Gastroesophageal sphincter (tissue), 4 donors: ENCODE measurements around the gene SMIM12. TPM values are rescaled to one million over a fixed set of nuclear protein-coding genes. Genes with fewer than 3 reads are reported as not detected.

Source experiments
- ATAC-seq: fragments of 150-250 bp; one replicate; pipeline ENCODE4 v1.9.1; 2016; ENCODE audit warnings: mild to moderate bottlenecking, moderate library complexity
- H3K27ac ChIP-seq, 4 donors: fragments of 200-600 bp; sonication (generic) in 3 of 4; 1 replicate in 3 of 4; 2 replicates in 1 of 4; pipeline ENCODE4 v1.5.1; 2016 to 2019
- H3K27me3 ChIP-seq: fragments of 200-600 bp; sonication (generic); one replicate; pipeline ENCODE4 v1.5.1; 2019
- H3K36me3 ChIP-seq, 2 donors: fragments of 200-600 bp; sonication (generic); one replicate each; pipeline ENCODE4 v1.5.1; 2019; ENCODE audit warnings: control low read depth in 1 of 2
- H3K4me1 ChIP-seq, 3 donors: fragments of 200-600 bp; sonication (generic); 1 replicate in 2 of 3; 2 replicates in 1 of 3; pipeline ENCODE4 v1.5.1; 2016 to 2019; ENCODE audit warnings: control low read depth in 2 of 3
- H3K4me3 ChIP-seq, 2 donors: fragments of 200-600 bp; sonication (generic); one replicate each; pipeline ENCODE4 v1.5.1; 2019; ENCODE audit warnings: mild to moderate bottlenecking in 1 of 2, moderate library complexity in 1 of 2
- H3K9me3 ChIP-seq, 3 donors: fragments of 200-600 bp; sonication (generic); one replicate each; pipeline ENCODE4 v1.5.1; 2017 to 2019; ENCODE audit warnings: control low read depth in 2 of 3
- CTCF ChIP-seq, 4 experiments: fragments of 200-600 bp in 2 of 4; fragments of 450-650 bp in 2 of 4; sonication (generic) in 1 of 4; IDR thresholded peaks; one replicate each; pipeline ENCODE4 v1.5.1; 2017 to 2019; ENCODE audit warnings: antibody characterized with exemption in 4 of 4, mild to moderate bottlenecking in 2 of 4, moderate library complexity in 2 of 4
- EP300 ChIP-seq: sonication (generic); formaldehyde crosslinking; IDR thresholded peaks from one replicate; pipeline ENCODE4 v1.6.1; 2017; ENCODE audit warnings: antibody characterized with exemption, mild to moderate bottlenecking
- POLR2A ChIP-seq, 2 donors: fragments of 450-650 bp; IDR thresholded peaks; one replicate each; pipeline ENCODE4 v1.6.1; 2017; ENCODE audit warnings: antibody characterized with exemption in 2 of 2, mild to moderate bottlenecking in 2 of 2, moderate library complexity in 1 of 2
- POLR2AphosphoS5 ChIP-seq: sonication (generic); formaldehyde crosslinking; IDR thresholded peaks from one replicate; pipeline ENCODE4 v1.6.1; 2017; ENCODE audit warnings: antibody characterized with exemption
- WGBS, 2 donors: methylation state at CpG; one replicate each; pipeline ENCODE4 v1.1.5; 2018; ENCODE audit warnings: low coverage in 1 of 2; 5-methylcytosine and 5-hydroxymethylcytosine counted together
- total RNA-seq, 4 donors: library from RNA; depleted of rRNA; stranded (reverse); fragments of >200 nt; gene quantifications; one replicate each; pipeline ENCODE4 v1.1.0, GENCODE V29; 2016

The SMIM12 gene
- total RNA-seq, 4 donors from 2014 or later, result 34.2 to 52.0 (median 37.8) TPM

- Histone ChIP-seq H3K27me3 (peaks cover 88% of the 10 kb centered on the region), H3K36me3 (no peaks in the 10 kb centered on the region), H3K4me3 (no peak overlapping the region), H3K4me1 (peaks cover 0 to 14% (median 9%) of the 10 kb centered on the region in 3 donors), H3K27ac (no peak overlapping the region), H3K9me3 (peaks cover 0 to 4% (median 0%) of the 10 kb centered on the region in 3 donors)
- no peak for TF ChIP-seq POLR2AphosphoS5
- TF ChIP-seq CTCF (IDR thresholded peaks at IDR 0.05), result no peak
- no peak for TF ChIP-seq EP300
- no peak for TF ChIP-seq POLR2A (IDR thresholded peaks at IDR 0.05)
- 29 to 49% methylated on average over 1 to 3 of the region's 3 CpGs for WGBS, 2 donors
- ATAC-seq, result no peak
Observed at GRCh38 chr1:34884536-34884935, 25.0 kb upstream of the SMIM12 start.

- H3K9me3 ChIP-seq, result peaks cover 0 to 4% (median 0%) of the 10 kb centered on the region in 3 donors
- H3K4me1 ChIP-seq, result no peaks in the 10 kb centered on the region
- TF ChIP-seq EP300, result no peak
- no peak for ATAC-seq
- 41 to 65% methylated on average over 7 to 9 of the region's 9 CpGs for WGBS, 2 donors
- H3K27ac ChIP-seq, result no peak overlapping the region
- no peak overlapping the region for H3K4me3 ChIP-seq
- no peaks in the 10 kb centered on the region for H3K36me3 ChIP-seq
- peaks cover 92% of the 10 kb centered on the region for H3K27me3 ChIP-seq
Observed at GRCh38 chr1:34879230-34879629, 19.7 kb upstream of the SMIM12 start.

- TF ChIP-seq CTCF (IDR thresholded peaks at IDR 0.05), result no peak
- H3K4me1 ChIP-seq, result no peaks in the 10 kb centered on the region
- no peak overlapping the region for H3K4me3 ChIP-seq
- 50 to 86% methylated on average over 2 to 6 of the region's 7 CpGs for WGBS, 2 donors
- H3K9me3 ChIP-seq, result peaks cover 0 to 3% (median 0%) of the 10 kb centered on the region in 3 donors
- no peak for ATAC-seq
- no peaks in the 10 kb centered on the region for H3K36me3 ChIP-seq
- no peak overlapping the region for H3K27ac ChIP-seq
- H3K27me3 ChIP-seq, result peaks cover 95% of the 10 kb centered on the region
Observed at GRCh38 chr1:34876406-34876805, 16.9 kb upstream of the SMIM12 start.

- no peak overlapping the region for H3K27ac ChIP-seq
- TF ChIP-seq EP300 (no peak), POLR2AphosphoS5 (no peak), CTCF (IDR thresholded peaks at IDR 0.05) (no peak), POLR2A (IDR thresholded peaks at IDR 0.05) (no peak)
- H3K9me3 ChIP-seq, result no peaks in the 10 kb centered on the region
- 40 to 72% methylated on average over 2 of the region's 4 CpGs for WGBS, 2 donors
- no peak for ATAC-seq
- no peaks in the 10 kb centered on the region for H3K36me3 ChIP-seq
- no peaks in the 10 kb centered on the region for H3K4me1 ChIP-seq
- no peak overlapping the region for H3K4me3 ChIP-seq
- peaks cover 80% of the 10 kb centered on the region for H3K27me3 ChIP-seq
Observed at GRCh38 chr1:34874296-34874952, 14.9 kb upstream of the SMIM12 start.

- ATAC-seq, result no peak
Observed at GRCh38 chr1:34872133-34872503, 12.6 kb upstream of the SMIM12 start.

More at GRCh38 chr1:34872133-34872503, 12.6 kb upstream of the SMIM12 start:
- H3K4me1 ChIP-seq, result peaks cover 0 to 1% (median 0%) of the 10 kb centered on the region in 3 donors
- H3K27me3 ChIP-seq, result peaks cover 57% of the 10 kb centered on the region
- no peak overlapping the region for H3K4me3 ChIP-seq
- TF ChIP-seq POLR2AphosphoS5 (no peak), POLR2A (IDR thresholded peaks at IDR 0.05) (no peak), EP300 (no peak), CTCF (IDR thresholded peaks at IDR 0.05) (no peak)
- no peak overlapping the region for H3K27ac ChIP-seq
- H3K9me3 ChIP-seq, result no peaks in the 10 kb centered on the region
- WGBS, 2 donors, result 87 to 93% methylated on average over 3 to 4 of the region's 4 CpGs
- H3K36me3 ChIP-seq, result no peaks in the 10 kb centered on the region
